Esophagus muscularis mucosa (tissue), 4 donors: ENCODE results near the gene GORASP2.

Experiments used
- EP300 ChIP-seq: sonication (generic); formaldehyde crosslinking; IDR thresholded peaks from one replicate; pipeline ENCODE4 v1.6.1; 2017; ENCODE audit warnings: antibody characterized with exemption
- POLR2A ChIP-seq: fragments of 450-650 bp; IDR thresholded peaks from one replicate; pipeline ENCODE4 v1.6.1; 2017; ENCODE audit warnings: antibody characterized with exemption, moderate library complexity, mild to moderate bottlenecking, low read depth
- POLR2AphosphoS5 ChIP-seq, 2 donors: sonication (generic); formaldehyde crosslinking; IDR thresholded peaks; one replicate each; pipeline ENCODE4 v1.6.1; 2017; ENCODE audit warnings: antibody characterized with exemption in 2 of 2
- TF ChIP-seq, protein P1 (sequence below), 3 experiments: fragments of 200-600 bp in 2 of 3; fragments of 450-650 bp in 1 of 3; sonication (generic) in 2 of 3; IDR thresholded peaks; one replicate each; pipeline ENCODE4 v1.5.1; 2017 to 2019; ENCODE audit warnings: antibody characterized with exemption in 3 of 3, mild to moderate bottlenecking in 2 of 3, moderate library complexity in 1 of 3

- TF ChIP-seq, protein P1, sequence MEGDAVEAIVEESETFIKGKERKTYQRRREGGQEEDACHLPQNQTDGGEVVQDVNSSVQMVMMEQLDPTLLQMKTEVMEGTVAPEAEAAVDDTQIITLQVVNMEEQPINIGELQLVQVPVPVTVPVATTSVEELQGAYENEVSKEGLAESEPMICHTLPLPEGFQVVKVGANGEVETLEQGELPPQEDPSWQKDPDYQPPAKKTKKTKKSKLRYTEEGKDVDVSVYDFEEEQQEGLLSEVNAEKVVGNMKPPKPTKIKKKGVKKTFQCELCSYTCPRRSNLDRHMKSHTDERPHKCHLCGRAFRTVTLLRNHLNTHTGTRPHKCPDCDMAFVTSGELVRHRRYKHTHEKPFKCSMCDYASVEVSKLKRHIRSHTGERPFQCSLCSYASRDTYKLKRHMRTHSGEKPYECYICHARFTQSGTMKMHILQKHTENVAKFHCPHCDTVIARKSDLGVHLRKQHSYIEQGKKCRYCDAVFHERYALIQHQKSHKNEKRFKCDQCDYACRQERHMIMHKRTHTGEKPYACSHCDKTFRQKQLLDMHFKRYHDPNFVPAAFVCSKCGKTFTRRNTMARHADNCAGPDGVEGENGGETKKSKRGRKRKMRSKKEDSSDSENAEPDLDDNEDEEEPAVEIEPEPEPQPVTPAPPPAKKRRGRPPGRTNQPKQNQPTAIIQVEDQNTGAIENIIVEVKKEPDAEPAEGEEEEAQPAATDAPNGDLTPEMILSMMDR (IDR thresholded peaks at IDR 0.05): no peak
- TF ChIP-seq POLR2A: no peak
- TF ChIP-seq POLR2AphosphoS5 (IDR thresholded peaks at IDR 0.05): no peak
- no peak for TF ChIP-seq EP300
Measured at GRCh38 chr2:170991398-170992182, 62.5 kb downstream of the GORASP2 start.
